Activated CD4-positive, alpha-beta T cell treated with anti-CD3 and anti-CD28 coated beads, Interleukin-2, amount 10 ng/mL, durations not matched to agents 7 days and 5 days (primary cell): ENCODE data around the gene ZNF644. TPM values are rescaled to one million over a fixed set of nuclear protein-coding genes. Genes with fewer than 3 reads are reported as not detected.
"Not testable (repeated sequence)": the region's sequence is repeated elsewhere in the genome, so short reads cannot be mapped to it uniquely, and the experiment has no call there.

Experiments
- CTCF ChIA-PET: fragments of 350-600 bp; sonication (Branson Sonifier 250); formaldehyde crosslinking; loops from one replicate; lab custom pipeline; 2021; ENCODE audit warnings: antibody characterized with exemption; lab: Charles Lee
- POLR2A ChIA-PET: fragments of 350-600 bp; sonication (Branson Sonifier 250); formaldehyde crosslinking; loops from one replicate; lab custom pipeline; 2021; ENCODE audit warnings: antibody characterized with exemption; lab: Charles Lee
- DNase-seq: peaks from one replicate; pipeline ENCODE4 v3.0.0-alpha.2; 2020
- H3K27ac Mint-ChIP-seq: one replicate; pipeline ENCODE4 v1.8.0; 2021; ENCODE audit warnings: mild to moderate bottlenecking, moderate library complexity, mixed read lengths
- H3K27me3 Mint-ChIP-seq: one replicate; pipeline ENCODE4 v1.8.0; 2021; ENCODE audit warnings: mixed read lengths
- H3K36me3 Mint-ChIP-seq: one replicate; pipeline ENCODE4 v1.8.0; 2021; ENCODE audit warnings: low read depth, mixed read lengths
- H3K4me1 Mint-ChIP-seq: one replicate; pipeline ENCODE4 v1.8.0; 2021; ENCODE audit warnings: mixed read lengths
- H3K4me3 Mint-ChIP-seq: one replicate; pipeline ENCODE4 v1.8.0; 2021; ENCODE audit warnings: mild to moderate bottlenecking, moderate library complexity, mixed read lengths
- H3K9me3 Mint-ChIP-seq: one replicate; pipeline ENCODE4 v1.8.0; 2021; ENCODE audit warnings: mixed read lengths
- total RNA-seq, 2 experiments: library from RNA; stranded (reverse); gene quantifications; one replicate each; pipeline ENCODE4 v1.2.3, GENCODE V29; 2021

Gene ZNF644
- 10 to 100 TPM; 51.6 to 53.9 TPM for total RNA-seq

GRCh38 chr1:91021686-91022517, at the start of gene ZNF644:
Gene ZNF644 (minus strand): TSS chr1:91022035. CDS start chr1:90982353, 39,682 bp downstream.
- peaks cover 36% of the 10 kb centered on the region for H3K36me3 Mint-ChIP-seq
- H3K27me3 Mint-ChIP-seq = no peaks in the 10 kb centered on the region
- H3K27ac Mint-ChIP-seq = peak within 1 kb of the TSS; percentile 99
- no peaks in the 10 kb centered on the region for H3K9me3 Mint-ChIP-seq
- POLR2A ChIA-PET = interaction anchor here (0.5 to 0.7 kb wide), 2 partner anchors 10 to 52 kb away, joined by 3 read pairs; no protein-coding TSS in a partner anchor
- peak; percentile 93 for DNase-seq
- H3K4me3 Mint-ChIP-seq = peak within 1 kb of the TSS; percentile 98
- CTCF ChIA-PET = no interaction called here
- H3K4me1 Mint-ChIP-seq = peaks cover 46% of the 10 kb centered on the region

- Mint-ChIP-seq H3K9me3 (no peaks in the 10 kb centered on the region), H3K4me3 (no peak overlapping the region), H3K27ac (no peak overlapping the region), H3K27me3 (no peaks in the 10 kb centered on the region), H3K36me3 (no peaks in the 10 kb centered on the region), H3K4me1 (no peaks in the 10 kb centered on the region)
- ChIA-PET CTCF (no interaction called here), POLR2A (no interaction called here)
- DNase-seq = no peak
Measured at GRCh38 chr1:91070298-91070697, 48.5 kb upstream of the ZNF644 start.

GRCh38 chr1:91066538-91066937, 44.7 kb upstream of the ZNF644 start:
- CTCF ChIA-PET = interaction anchor here (0.6 kb wide), 1 partner anchor 1420 kb away, joined by 3 read pairs; the partner anchor contains the start of gene GFI1
- POLR2A ChIA-PET = no interaction called here
- Mint-ChIP-seq H3K27ac (no peak overlapping the region), H3K9me3 (peaks cover 8% of the 10 kb centered on the region), H3K27me3 (no peaks in the 10 kb centered on the region), H3K4me3 (no peak overlapping the region), H3K36me3 (no peaks in the 10 kb centered on the region), H3K4me1 (no peaks in the 10 kb centered on the region)
- DNase-seq = no peak

- no peak overlapping the region for H3K4me3 Mint-ChIP-seq
- no peak overlapping the region for H3K27ac Mint-ChIP-seq
- POLR2A ChIA-PET = no interaction called here
- H3K36me3 Mint-ChIP-seq = no peaks in the 10 kb centered on the region
- CTCF ChIA-PET = no interaction called here
- H3K4me1 Mint-ChIP-seq = no peaks in the 10 kb centered on the region
- no peaks in the 10 kb centered on the region for H3K27me3 Mint-ChIP-seq
- no peak for DNase-seq
- H3K9me3 Mint-ChIP-seq = peaks cover 11% of the 10 kb centered on the region
Measured at GRCh38 chr1:91065337-91065736, 43.5 kb upstream of the ZNF644 start.

- DNase-seq, H3K27ac Mint-ChIP-seq, POLR2A ChIA-PET: not testable (repeated sequence)
Measured at GRCh38 chr1:91063403-91063802, 41.6 kb upstream of the ZNF644 start.

GRCh38 chr1:91059157-91059556, 37.3 kb upstream of the ZNF644 start:
- no peak overlapping the region for H3K27ac Mint-ChIP-seq
- ChIA-PET POLR2A (no interaction called here), CTCF (interaction anchor here (0.7 to 1.2 kb wide), 2 partner anchors 33 to 480 kb away, joined by 3 read pairs; no protein-coding TSS in a partner anchor)
- peaks cover 7% of the 10 kb centered on the region for H3K9me3 Mint-ChIP-seq
- DNase-seq = no peak
- H3K36me3 Mint-ChIP-seq = no peaks in the 10 kb centered on the region
- H3K4me3 Mint-ChIP-seq = no peak overlapping the region
- H3K4me1 Mint-ChIP-seq = no peaks in the 10 kb centered on the region
- peaks cover 4% of the 10 kb centered on the region for H3K27me3 Mint-ChIP-seq

More at GRCh38 chr1:91063403-91063802, 41.6 kb upstream of the ZNF644 start:
- peaks cover 11% of the 10 kb centered on the region for H3K9me3 Mint-ChIP-seq
- H3K27me3 Mint-ChIP-seq, CTCF ChIA-PET, H3K36me3 Mint-ChIP-seq, H3K4me3 Mint-ChIP-seq, H3K4me1 Mint-ChIP-seq: not testable (repeated sequence)

GRCh38 chr1:91057784-91058183, 35.9 kb upstream of the ZNF644 start:
- Mint-ChIP-seq H3K27ac (no peak overlapping the region), H3K9me3 (peaks cover 6% of the 10 kb centered on the region), H3K4me1 (no peaks in the 10 kb centered on the region), H3K36me3 (no peaks in the 10 kb centered on the region), H3K4me3 (no peak overlapping the region), H3K27me3 (peaks cover 4% of the 10 kb centered on the region)
- CTCF ChIA-PET = no interaction called here
- DNase-seq = no peak
- POLR2A ChIA-PET = no interaction called here

- ChIA-PET CTCF (no interaction called here), POLR2A (no interaction called here)
- peaks cover 4% of the 10 kb centered on the region for H3K27me3 Mint-ChIP-seq
- no peaks in the 10 kb centered on the region for H3K36me3 Mint-ChIP-seq
- H3K9me3 Mint-ChIP-seq = no peaks in the 10 kb centered on the region
- no peak overlapping the region for H3K27ac Mint-ChIP-seq
- no peaks in the 10 kb centered on the region for H3K4me1 Mint-ChIP-seq
- H3K4me3 Mint-ChIP-seq = no peak overlapping the region
- no peak for DNase-seq
Measured at GRCh38 chr1:91054780-91055481, 33.1 kb upstream of the ZNF644 start.

- DNase-seq = no peak
- no peak overlapping the region for H3K27ac Mint-ChIP-seq
- H3K36me3 Mint-ChIP-seq = no peaks in the 10 kb centered on the region
- no peaks in the 10 kb centered on the region for H3K27me3 Mint-ChIP-seq
- H3K9me3 Mint-ChIP-seq = no peaks in the 10 kb centered on the region
- no peaks in the 10 kb centered on the region for H3K4me1 Mint-ChIP-seq
- ChIA-PET POLR2A (no interaction called here), CTCF (no interaction called here)
- H3K4me3 Mint-ChIP-seq = no peak overlapping the region
Measured at GRCh38 chr1:91053630-91054029, 31.8 kb upstream of the ZNF644 start.

GRCh38 chr1:91049551-91049950, 27.7 kb upstream of the ZNF644 start:
- DNase-seq, H3K27ac Mint-ChIP-seq, H3K9me3 Mint-ChIP-seq, H3K4me1 Mint-ChIP-seq, H3K27me3 Mint-ChIP-seq, POLR2A ChIA-PET, H3K4me3 Mint-ChIP-seq, CTCF ChIA-PET, H3K36me3 Mint-ChIP-seq: not testable (repeated sequence)

- CTCF ChIA-PET = no interaction called here
- H3K4me1 Mint-ChIP-seq = no peaks in the 10 kb centered on the region
- H3K36me3 Mint-ChIP-seq = no peaks in the 10 kb centered on the region
- no peak overlapping the region for H3K27ac Mint-ChIP-seq
- peaks cover 4% of the 10 kb centered on the region for H3K27me3 Mint-ChIP-seq
- POLR2A ChIA-PET = no interaction called here
- no peak for DNase-seq
- H3K9me3 Mint-ChIP-seq = peaks cover 3% of the 10 kb centered on the region
- H3K4me3 Mint-ChIP-seq = no peak overlapping the region
Measured at GRCh38 chr1:91046766-91047165, 24.9 kb upstream of the ZNF644 start.

GRCh38 chr1:91045284-91045683, 23.4 kb upstream of the ZNF644 start:
- no peak for DNase-seq
- peaks cover 4% of the 10 kb centered on the region for H3K27me3 Mint-ChIP-seq
- POLR2A ChIA-PET = no interaction called here
- no peak overlapping the region for H3K27ac Mint-ChIP-seq
- no peak overlapping the region for H3K4me3 Mint-ChIP-seq
- H3K9me3 Mint-ChIP-seq = peaks cover 5% of the 10 kb centered on the region
- no peaks in the 10 kb centered on the region for H3K36me3 Mint-ChIP-seq
- no peaks in the 10 kb centered on the region for H3K4me1 Mint-ChIP-seq
- CTCF ChIA-PET = no interaction called here

GRCh38 chr1:91044776-91045175, 22.9 kb upstream of the ZNF644 start:
- H3K4me3 Mint-ChIP-seq, H3K4me1 Mint-ChIP-seq, H3K36me3 Mint-ChIP-seq, DNase-seq, H3K9me3 Mint-ChIP-seq, CTCF ChIA-PET, H3K27me3 Mint-ChIP-seq, POLR2A ChIA-PET, H3K27ac Mint-ChIP-seq: not testable (repeated sequence)
